ENCODE data around the gene ZDHHC14.
"Not testable (repeated sequence)": the region's sequence is repeated elsewhere in the genome, so short reads cannot be mapped to it uniquely, and the experiment has no call there.

The ZDHHC14 gene

GRCh38 chr6:157676241-157676640 lies 295.3 kb downstream of the ZDHHC14 start:
- DNase-seq, result no peak

- DNase-seq, result no peak
These were observed 296.2 kb downstream of the ZDHHC14 start for GRCh38 chr6:157677235-157677634.

GRCh38 chr6:157679605-157680580 lies 298.9 kb downstream of the ZDHHC14 start:
- DNase-seq, result no peak

GRCh38 chr6:157681041-157681650 lies 300.2 kb downstream of the ZDHHC14 start:
- no peak for DNase-seq

- no peak for DNase-seq
These were observed 302.0 kb downstream of the ZDHHC14 start for GRCh38 chr6:157682856-157683481.

GRCh38 chr6:157683707-157684106 lies 302.7 kb downstream of the ZDHHC14 start:
- no peak for DNase-seq

GRCh38 chr6:157684620-157685299 lies 303.8 kb downstream of the ZDHHC14 start:
- no peak for DNase-seq

- no peak for DNase-seq
These were observed 304.7 kb downstream of the ZDHHC14 start for GRCh38 chr6:157685596-157686280.

GRCh38 chr6:157688275-157688959 lies 307.4 kb downstream of the ZDHHC14 start:
- DNase-seq, result no peak

- no peak for DNase-seq
These were observed 308.1 kb downstream of the ZDHHC14 start for GRCh38 chr6:157688960-157689599.

- DNase-seq, result no peak
These were observed 308.9 kb downstream of the ZDHHC14 start for GRCh38 chr6:157689875-157690274.

- DNase-seq, result no peak
These were observed 309.6 kb downstream of the ZDHHC14 start for GRCh38 chr6:157690441-157691210.

- not testable (repeated sequence) for DNase-seq
These were observed 310.6 kb downstream of the ZDHHC14 start for GRCh38 chr6:157691621-157692020.

GRCh38 chr6:157693867-157694266 lies 312.9 kb downstream of the ZDHHC14 start:
- DNase-seq, result no peak

GRCh38 chr6:157695301-157696040 lies 314.5 kb downstream of the ZDHHC14 start:
- DNase-seq, result no peak

- no peak for DNase-seq
These were observed 319.0 kb downstream of the ZDHHC14 start for GRCh38 chr6:157699777-157700636.

GRCh38 chr6:157706351-157706750 lies 325.4 kb downstream of the ZDHHC14 start:
- not testable (repeated sequence) for DNase-seq

GRCh38 chr6:157706883-157707282 lies 325.9 kb downstream of the ZDHHC14 start:
- no peak for DNase-seq

- DNase-seq, result no peak
These were observed 326.6 kb downstream of the ZDHHC14 start for GRCh38 chr6:157707576-157707975.

Data from GDM1 (cell line).